Loucy (cell line): ENCODE data around the gene ASTL.
"Not testable (repeated sequence)": the region's sequence is repeated elsewhere in the genome, so short reads cannot be mapped to it uniquely, and the experiment has no call there.

Experiments
- EZH2phosphoT487 ChIP-seq: fragments of 200-600 bp; IDR thresholded peaks from 2 replicates; pipeline ENCODE4 v1.6.1; 2018; ENCODE audit warnings: antibody characterized with exemption, mild to moderate bottlenecking, moderate library complexity, borderline replicate concordance
- TF ChIP-seq, protein P1 (sequence below): fragments of 200-600 bp; sonication (generic); conservative IDR thresholded peaks from 2 replicates; pipeline ENCODE4 v1.5.1; 2014; ENCODE audit warnings: mild to moderate bottlenecking, antibody characterized with exemption, low read length

DNA sequence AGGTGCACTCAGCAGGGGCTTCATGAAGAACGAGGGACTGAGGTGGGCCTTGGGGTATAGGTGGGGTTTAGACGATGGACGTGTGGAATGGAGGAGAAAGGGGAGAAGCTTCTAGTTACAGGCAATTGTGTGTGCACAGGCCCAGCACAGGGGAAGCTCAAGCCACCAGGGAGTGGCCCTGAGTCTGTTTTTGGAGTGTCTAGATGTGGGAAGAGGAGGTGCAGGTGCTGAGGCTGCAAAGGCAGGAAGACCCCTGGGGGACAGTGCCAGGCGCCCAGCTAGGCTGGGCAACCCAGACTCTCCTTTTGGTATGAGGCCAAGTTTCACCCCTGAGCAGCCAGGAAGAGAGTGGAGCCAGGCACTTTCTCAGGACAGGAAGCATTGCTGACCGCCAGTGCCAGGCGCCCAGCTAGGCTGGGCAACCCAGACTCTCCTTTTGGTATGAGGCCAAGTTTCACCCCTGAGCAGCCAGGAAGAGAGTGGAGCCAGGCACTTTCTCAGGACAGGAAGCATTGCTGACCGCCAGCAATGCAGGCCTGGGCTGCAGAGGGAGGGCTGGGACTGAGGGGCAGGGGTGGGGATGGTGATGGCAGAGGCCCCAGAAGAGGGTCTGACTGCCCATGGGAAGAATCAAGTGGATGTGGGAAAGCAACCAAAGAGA is 53.3 kb downstream of the ASTL start:
- TF ChIP-seq, protein P1, sequence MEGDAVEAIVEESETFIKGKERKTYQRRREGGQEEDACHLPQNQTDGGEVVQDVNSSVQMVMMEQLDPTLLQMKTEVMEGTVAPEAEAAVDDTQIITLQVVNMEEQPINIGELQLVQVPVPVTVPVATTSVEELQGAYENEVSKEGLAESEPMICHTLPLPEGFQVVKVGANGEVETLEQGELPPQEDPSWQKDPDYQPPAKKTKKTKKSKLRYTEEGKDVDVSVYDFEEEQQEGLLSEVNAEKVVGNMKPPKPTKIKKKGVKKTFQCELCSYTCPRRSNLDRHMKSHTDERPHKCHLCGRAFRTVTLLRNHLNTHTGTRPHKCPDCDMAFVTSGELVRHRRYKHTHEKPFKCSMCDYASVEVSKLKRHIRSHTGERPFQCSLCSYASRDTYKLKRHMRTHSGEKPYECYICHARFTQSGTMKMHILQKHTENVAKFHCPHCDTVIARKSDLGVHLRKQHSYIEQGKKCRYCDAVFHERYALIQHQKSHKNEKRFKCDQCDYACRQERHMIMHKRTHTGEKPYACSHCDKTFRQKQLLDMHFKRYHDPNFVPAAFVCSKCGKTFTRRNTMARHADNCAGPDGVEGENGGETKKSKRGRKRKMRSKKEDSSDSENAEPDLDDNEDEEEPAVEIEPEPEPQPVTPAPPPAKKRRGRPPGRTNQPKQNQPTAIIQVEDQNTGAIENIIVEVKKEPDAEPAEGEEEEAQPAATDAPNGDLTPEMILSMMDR, result not testable (repeated sequence)
- not testable (repeated sequence) for TF ChIP-seq EZH2phosphoT487
